Type B pancreatic cell (in vitro differentiated cells): Measurements from ENCODE around the gene IRF2BP2. TPM values are rescaled to one million over a fixed set of nuclear protein-coding genes. Genes with fewer than 3 reads are reported as not detected.
A peak's percentile ranks its signal among the peaks of the same experiment; 100 is the strongest.

Source experiments
- DNase-seq: peaks from one replicate; pipeline ENCODE4 v3.0.0; 2021; ENCODE audit warnings: mixed read lengths; ENCODE audit not compliant: unreplicated experiment; ENCODE audit errors: extremely low spot score
- H3K27ac Mint-ChIP-seq: 2 replicates; pipeline ENCODE4 v1.8.0; 2021; ENCODE audit warnings: mild to moderate bottlenecking, mixed read lengths
- H3K27me3 Mint-ChIP-seq: 2 replicates; pipeline ENCODE4 v1.8.0; 2021; ENCODE audit warnings: mixed read lengths
- H3K36me3 Mint-ChIP-seq: 2 replicates; pipeline ENCODE4 v1.8.0; 2021; ENCODE audit warnings: mixed read lengths
- H3K4me1 Mint-ChIP-seq: one replicate; pipeline ENCODE4 v1.8.0; 2021; ENCODE audit warnings: mixed read lengths; ENCODE audit not compliant: unreplicated experiment
- H3K4me3 Mint-ChIP-seq: 2 replicates; pipeline ENCODE4 v1.8.0; 2021; ENCODE audit warnings: mild to moderate bottlenecking, mixed read lengths
- H3K9me3 Mint-ChIP-seq: 2 replicates; pipeline ENCODE4 v1.8.0; 2021; ENCODE audit warnings: mixed read lengths
- total RNA-seq: library from RNA; stranded (reverse); gene quantifications from 2 replicates; pipeline ENCODE4 v1.2.1, GENCODE V29; 2021; ENCODE audit warnings: low replicate concordance
- TF ChIP-seq, protein P1 (sequence below): fragments of 200-600 bp; sonication (generic); conservative IDR thresholded peaks from 2 replicates; pipeline ENCODE4 v1.5.0; 2021; ENCODE audit warnings: antibody characterized with exemption, mild to moderate bottlenecking

The IRF2BP2 gene
- total RNA-seq, 1 donor from 2014 or later: 181 TPM

DNA sequence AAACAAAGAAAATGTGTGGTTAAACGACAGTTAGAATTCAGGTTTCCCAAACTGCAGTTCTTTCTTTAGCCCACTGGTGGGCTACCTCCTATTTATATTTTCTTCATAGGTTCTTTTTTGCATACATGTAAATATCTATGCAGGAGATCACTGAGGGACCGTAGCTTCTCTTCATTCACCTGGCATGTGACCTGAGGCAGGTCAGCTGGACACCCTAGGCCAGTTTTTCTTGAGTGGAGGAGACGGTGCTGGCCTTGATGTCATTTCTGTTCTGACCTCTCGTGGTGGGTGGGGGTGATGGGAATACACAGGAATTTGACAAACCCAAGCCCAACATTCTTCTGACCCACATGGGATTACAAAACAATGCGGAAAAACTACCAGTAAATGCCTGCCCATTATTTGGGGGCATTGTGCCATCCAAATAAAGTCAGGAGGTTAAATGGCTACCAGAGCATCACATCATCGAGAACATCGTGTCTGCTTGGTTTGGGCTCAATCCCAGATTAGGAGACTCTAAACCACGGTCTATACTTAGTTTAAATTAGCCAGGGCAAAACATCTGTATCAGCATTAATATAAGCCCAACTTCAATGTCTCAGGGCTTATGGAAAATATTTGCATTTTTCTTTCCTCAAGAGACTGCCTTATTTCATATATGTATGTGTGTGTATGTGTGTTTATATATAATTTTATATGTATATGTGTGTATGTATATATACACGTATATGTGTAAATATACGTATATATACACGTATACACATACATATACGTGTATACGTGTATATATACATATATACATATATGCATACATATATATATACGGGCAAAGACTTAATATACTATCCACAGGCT, 7.4 kb upstream of the IRF2BP2 start:
- Mint-ChIP-seq H3K27me3 (no peaks in the 10 kb centered on the region), H3K27ac (peak overlapping the region; percentile 86), H3K4me1 (peaks cover 72% of the 10 kb centered on the region), H3K36me3 (no peaks in the 10 kb centered on the region), H3K4me3 (no peak overlapping the region), H3K9me3 (no peaks in the 10 kb centered on the region)
- TF ChIP-seq, protein P1, sequence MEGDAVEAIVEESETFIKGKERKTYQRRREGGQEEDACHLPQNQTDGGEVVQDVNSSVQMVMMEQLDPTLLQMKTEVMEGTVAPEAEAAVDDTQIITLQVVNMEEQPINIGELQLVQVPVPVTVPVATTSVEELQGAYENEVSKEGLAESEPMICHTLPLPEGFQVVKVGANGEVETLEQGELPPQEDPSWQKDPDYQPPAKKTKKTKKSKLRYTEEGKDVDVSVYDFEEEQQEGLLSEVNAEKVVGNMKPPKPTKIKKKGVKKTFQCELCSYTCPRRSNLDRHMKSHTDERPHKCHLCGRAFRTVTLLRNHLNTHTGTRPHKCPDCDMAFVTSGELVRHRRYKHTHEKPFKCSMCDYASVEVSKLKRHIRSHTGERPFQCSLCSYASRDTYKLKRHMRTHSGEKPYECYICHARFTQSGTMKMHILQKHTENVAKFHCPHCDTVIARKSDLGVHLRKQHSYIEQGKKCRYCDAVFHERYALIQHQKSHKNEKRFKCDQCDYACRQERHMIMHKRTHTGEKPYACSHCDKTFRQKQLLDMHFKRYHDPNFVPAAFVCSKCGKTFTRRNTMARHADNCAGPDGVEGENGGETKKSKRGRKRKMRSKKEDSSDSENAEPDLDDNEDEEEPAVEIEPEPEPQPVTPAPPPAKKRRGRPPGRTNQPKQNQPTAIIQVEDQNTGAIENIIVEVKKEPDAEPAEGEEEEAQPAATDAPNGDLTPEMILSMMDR: peak; percentile 60
- DNase-seq: no peak

DNA sequence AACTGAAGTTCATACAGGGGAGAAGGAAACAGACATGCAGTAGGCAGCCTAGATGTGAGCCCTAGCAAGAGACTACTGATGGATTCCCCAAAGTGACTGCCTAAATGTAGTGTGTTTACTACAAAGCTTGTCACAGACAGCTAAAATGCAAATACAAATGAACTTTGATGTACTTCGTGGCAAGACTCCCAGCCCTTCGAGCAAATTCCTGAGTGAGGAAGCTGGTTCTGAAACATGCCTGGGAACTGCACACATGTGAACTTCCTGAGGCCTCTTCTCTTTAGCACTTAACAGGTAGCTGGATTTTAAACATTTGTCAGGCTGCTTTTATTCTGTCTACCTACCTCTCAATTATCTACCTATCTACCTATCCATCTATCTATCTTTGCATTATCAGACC, 6.7 kb upstream of the IRF2BP2 start:
- peaks cover 72% of the 10 kb centered on the region for H3K4me1 Mint-ChIP-seq
- H3K4me3 Mint-ChIP-seq: no peak overlapping the region
- TF ChIP-seq, protein P1: no peak

GRCh38 chr1:234614081-234614489, 4.1 kb upstream of the IRF2BP2 start:
- H3K27ac Mint-ChIP-seq: peak overlapping the region; percentile 99

More for the DNA sequence above, 6.7 kb upstream of the IRF2BP2 start:
- Mint-ChIP-seq H3K9me3 (no peaks in the 10 kb centered on the region), H3K27ac (peak overlapping the region; percentile 79), H3K27me3 (no peaks in the 10 kb centered on the region), H3K36me3 (no peaks in the 10 kb centered on the region)
- DNase-seq: no peak

GRCh38 chr1:234613128-234613875, 3.3 kb upstream of the IRF2BP2 start:
- Mint-ChIP-seq H3K27me3 (peaks cover 4% of the 10 kb centered on the region), H3K9me3 (no peaks in the 10 kb centered on the region), H3K36me3 (peaks cover 4% of the 10 kb centered on the region), H3K4me1 (peaks cover 52% of the 10 kb centered on the region), H3K4me3 (peak overlapping the region; percentile 86), H3K27ac (peak overlapping the region; percentile 99)
- TF ChIP-seq, protein P1: no peak
- DNase-seq: no peak

More at GRCh38 chr1:234614081-234614489, 4.1 kb upstream of the IRF2BP2 start:
- H3K4me1 Mint-ChIP-seq: peaks cover 60% of the 10 kb centered on the region
- peaks cover 4% of the 10 kb centered on the region for H3K36me3 Mint-ChIP-seq
- H3K27me3 Mint-ChIP-seq: peaks cover 4% of the 10 kb centered on the region
- H3K9me3 Mint-ChIP-seq: no peaks in the 10 kb centered on the region
- DNase-seq: no peak
- TF ChIP-seq, protein P1: no peak
- peak overlapping the region; percentile 64 for H3K4me3 Mint-ChIP-seq

GRCh38 chr1:234612352-234613127, 2.6 kb upstream of the IRF2BP2 start:
- Mint-ChIP-seq H3K4me1 (peaks cover 47% of the 10 kb centered on the region), H3K4me3 (peak overlapping the region; percentile 86), H3K9me3 (no peaks in the 10 kb centered on the region), H3K36me3 (peaks cover 12% of the 10 kb centered on the region), H3K27me3 (peaks cover 8% of the 10 kb centered on the region), H3K27ac (peak overlapping the region; percentile 99)
- TF ChIP-seq, protein P1: no peak
- DNase-seq: peak; percentile 86
